ENCODE results near the gene TNFRSF4.

- TF ChIP-seq EZH2 (IDR thresholded peaks at IDR 0.05) (no peak), POLR2AphosphoS5 (IDR thresholded peaks at IDR 0.05; ENCODE audit: borderline replicate concordance, low read depth, low read length) (no peak), FOXP2 (optimal IDR thresholded peaks at IDR 0.05; ENCODE audit: control extremely low read depth, extremely low read length, insufficient read depth) (no peak)
Measured at GRCh38 chr1:1241588-1242219, 27.8 kb upstream of the TNFRSF4 start.

Data from SK-N-MC (cell line).